Small intestine (tissue), 7 donors: ENCODE results near the gene FOXP2. TPM values are rescaled to one million over a fixed set of nuclear protein-coding genes. Genes with fewer than 3 reads are reported as not detected.
A peak's percentile ranks its signal among the peaks of the same experiment; 100 is the strongest.
"Not testable (repeated sequence)": the region's sequence is repeated elsewhere in the genome, so short reads cannot be mapped to it uniquely, and the experiment has no call there.

Experiments
- DNase-seq, 2 donors: peaks; one replicate each; pipeline versions ENCODE4 v3.0.0 to v3.0.0-alpha.2; 2013
- FAIRE-seq: peaks from 2 replicates; lab custom pipeline; 2012; peaks lifted over from hg19 to GRCh38; lab: Jason Lieb, UNC
- H3K27ac ChIP-seq, 3 donors: one replicate each; pipeline ENCODE4 v1.5.1; 2013; ENCODE audit warnings: low read length in 2 of 3, mild to moderate bottlenecking in 2 of 3, control low read depth in 1 of 3, inconsistent platforms in 1 of 3, low read depth in 1 of 3, moderate library complexity in 1 of 3
- H3K27me3 ChIP-seq, 3 donors: one replicate each; pipeline ENCODE4 v1.6.1; 2013; ENCODE audit warnings: low read length in 3 of 3, inconsistent platforms in 1 of 3; ENCODE audit not compliant: control insufficient read depth in 3 of 3, insufficient read depth in 3 of 3
- H3K36me3 ChIP-seq, 3 donors: one replicate each; pipeline ENCODE4 v1.6.1; 2013; ENCODE audit warnings: low read length in 3 of 3, inconsistent platforms in 1 of 3, low read depth in 1 of 3, mild to moderate bottlenecking in 1 of 3, moderate library complexity in 1 of 3; ENCODE audit not compliant: control insufficient read depth in 3 of 3, insufficient read depth in 2 of 3
- H3K4me1 ChIP-seq, 3 donors: one replicate each; pipeline ENCODE4 v1.6.1; 2013; ENCODE audit warnings: low read length in 2 of 3, inconsistent platforms in 1 of 3, low read depth in 1 of 3, mild to moderate bottlenecking in 1 of 3, moderate library complexity in 1 of 3; ENCODE audit not compliant: control insufficient read depth in 3 of 3, insufficient read depth in 2 of 3
- H3K4me3 ChIP-seq, 3 donors: one replicate each; pipeline ENCODE4 v1.5.1; 2013; ENCODE audit warnings: low read length in 3 of 3, control low read depth in 1 of 3, inconsistent platforms in 1 of 3, low read depth in 1 of 3, mild to moderate bottlenecking in 1 of 3, moderate library complexity in 1 of 3
- H3K9me3 ChIP-seq, 2 donors: one replicate each; pipeline ENCODE4 v1.6.1; 2013; ENCODE audit warnings: low read depth in 1 of 2, low read length in 1 of 2; ENCODE audit not compliant: control insufficient read depth in 2 of 2, insufficient read depth in 1 of 2
- WGBS, 3 donors: extraction: QIAGEN DNeasy Blood & Tissue Kit; methylation state at CpG; one replicate each; pipeline ENCODE4 v1.1.7; 2013; 5-methylcytosine and 5-hydroxymethylcytosine counted together
- polyA plus RNA-seq, 4 donors: library from polyadenylated mRNA; stranded (reverse) in 3 of 4; unstranded in 1 of 4; fragments of 200-250 nt in 3 of 4; fragments of 120-200 nt in 1 of 4; gene quantifications; one replicate each; pipeline versions ENCODE4 v1.2.1 to v1.2.3, GENCODE V29; 2013
- donor health status: healthy with polysubstance abuse.
- donor health status: control.
- donor health status: control.
- donor health status: Bipolar disorder and iron deficiency.
- donor health status: healthy.

FOXP2 gene
- polyA plus RNA-seq, 4 donors = 1.7 to 12.2 (median 3.6) TPM

DNA sequence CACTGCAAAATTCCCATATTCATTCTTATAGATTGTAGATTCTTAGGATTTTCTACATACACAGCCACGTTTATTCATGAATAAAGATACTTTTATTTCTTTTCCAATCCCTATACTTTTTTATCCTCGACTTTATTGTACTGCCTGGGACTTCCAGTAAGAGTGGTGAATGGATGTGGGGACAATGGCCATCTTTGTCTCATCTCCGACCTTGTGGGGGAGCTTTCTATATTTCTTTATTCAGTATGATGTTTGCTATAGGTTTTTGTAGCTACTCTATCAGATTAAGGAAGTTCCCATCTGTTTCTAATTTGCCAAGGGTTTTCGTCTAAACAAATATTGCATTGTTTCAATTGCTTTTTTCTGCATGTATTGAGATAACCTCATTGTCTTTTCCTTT lies 184.3 kb downstream of the FOXP2 start:
- no peaks in the 10 kb centered on the region for H3K36me3 ChIP-seq
- FAIRE-seq (no peak), DNase-seq (no peak)
- H3K4me1 ChIP-seq = no peaks in the 10 kb centered on the region
- H3K27ac ChIP-seq = no peak overlapping the region
- H3K4me3 ChIP-seq = no peak overlapping the region
- no peaks in the 10 kb centered on the region for H3K27me3 ChIP-seq
- H3K9me3 ChIP-seq = no peaks in the 10 kb centered on the region
- WGBS, 3 donors = 72 to 81% (median 81%) methylated on average over 4 of the region's 4 CpGs

DNA sequence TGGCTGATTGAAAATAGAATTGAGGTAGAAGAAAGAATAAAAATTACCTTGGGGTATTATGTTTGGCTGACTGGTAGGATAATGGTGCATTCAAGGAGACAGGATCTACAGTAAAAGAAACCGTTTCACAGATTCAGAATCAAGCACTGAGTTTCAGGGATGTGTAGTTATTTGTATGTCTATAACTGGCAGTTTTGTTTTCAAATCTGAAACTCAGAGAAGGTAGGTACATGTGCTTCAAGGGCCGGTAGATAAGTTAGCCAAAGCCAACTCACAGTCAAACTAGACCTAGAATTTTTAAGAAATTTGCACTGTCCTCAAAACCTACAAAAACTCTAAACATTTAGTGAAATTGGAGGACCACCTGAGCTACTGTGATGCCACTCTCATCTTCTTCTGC lies 191.5 kb downstream of the FOXP2 start:
- no peak for FAIRE-seq
- no peaks in the 10 kb centered on the region for H3K36me3 ChIP-seq
- no peak for DNase-seq
- no peak overlapping the region for H3K4me3 ChIP-seq
- H3K27ac ChIP-seq = no peak overlapping the region
- H3K4me1 ChIP-seq = no peaks in the 10 kb centered on the region
- 90 to 94% (median 91%) methylated on average over 2 of the region's 2 CpGs for WGBS, 3 donors
- H3K27me3 ChIP-seq = no peaks in the 10 kb centered on the region
- H3K9me3 ChIP-seq = no peaks in the 10 kb centered on the region

DNA sequence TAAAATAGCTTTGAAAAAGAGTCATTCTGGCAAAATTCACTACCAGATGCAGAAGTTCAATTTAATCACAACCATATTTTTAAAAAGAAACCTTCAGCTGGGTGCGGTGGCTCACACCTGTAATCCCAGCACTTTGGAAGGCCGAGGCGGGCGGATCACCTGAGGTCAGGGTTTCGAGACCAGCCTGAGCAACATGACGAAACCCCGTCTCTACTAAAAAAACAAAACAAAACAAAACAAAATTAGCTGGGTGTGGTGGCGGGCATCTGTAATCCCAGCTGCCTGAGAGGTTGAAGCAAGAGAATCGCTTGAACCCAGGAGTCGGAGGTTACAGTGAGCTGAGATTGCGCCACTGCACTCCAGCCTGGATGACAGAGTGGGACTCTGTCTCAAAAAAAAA lies 194.2 kb downstream of the FOXP2 start:
- not testable (repeated sequence) for H3K27ac ChIP-seq, H3K4me1 ChIP-seq, FAIRE-seq, H3K27me3 ChIP-seq, DNase-seq, H3K9me3 ChIP-seq, H3K36me3 ChIP-seq, H3K4me3 ChIP-seq
- 92 to 97% (median 92%) methylated on average over 11 of the region's 11 CpGs for WGBS, 3 donors

DNA sequence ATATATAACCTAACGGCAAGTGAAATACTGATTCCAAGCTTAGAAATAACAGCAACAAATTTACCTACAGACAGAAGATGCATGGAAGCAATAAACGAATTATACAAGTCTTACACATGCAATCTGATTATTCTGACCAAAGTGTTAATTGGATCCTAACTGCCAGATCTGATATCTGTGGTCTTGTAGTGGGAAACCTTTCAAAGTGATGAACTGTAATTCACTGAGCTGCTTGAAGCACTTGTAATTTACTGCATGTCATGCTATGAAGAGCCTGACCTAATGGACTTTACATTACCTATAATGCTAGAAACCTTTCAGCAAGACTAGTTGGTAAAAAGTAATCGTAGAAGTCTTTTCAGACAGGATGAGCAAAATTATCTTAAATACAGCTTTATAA lies 205.6 kb downstream of the FOXP2 start:
- Histone ChIP-seq H3K27me3 (no peaks in the 10 kb centered on the region), H3K27ac (no peak overlapping the region), H3K9me3 (no peaks in the 10 kb centered on the region), H3K4me1 (no peaks in the 10 kb centered on the region), H3K4me3 (no peak overlapping the region), H3K36me3 (no peaks in the 10 kb centered on the region)
- 67 to 78% (median 77%) methylated on average over 3 of the region's 3 CpGs for WGBS, 3 donors
- no peak for DNase-seq
- FAIRE-seq = no peak

DNA sequence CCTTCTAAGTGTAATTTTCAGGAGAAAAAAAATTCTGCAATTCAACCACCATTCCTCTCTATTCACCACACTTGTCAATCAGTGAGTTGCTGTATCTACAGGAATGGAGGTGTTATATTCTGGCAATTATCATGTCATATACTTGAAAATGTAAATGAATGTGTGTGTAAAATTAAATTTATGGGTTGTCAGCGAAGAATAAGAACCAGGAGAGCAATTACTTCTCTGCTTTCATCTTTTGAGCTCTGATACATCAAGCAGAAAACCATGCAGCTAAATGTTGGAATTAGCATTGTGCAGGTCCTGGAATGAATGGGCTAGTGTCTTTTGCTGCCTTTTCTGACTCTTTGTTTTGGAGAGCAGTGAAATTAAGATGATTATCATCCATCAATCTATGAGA lies 207.6 kb downstream of the FOXP2 start:
- DNase-seq (no peak), FAIRE-seq (no peak)
- Histone ChIP-seq H3K4me3 (no peak overlapping the region), H3K27ac (no peak overlapping the region), H3K36me3 (no peaks in the 10 kb centered on the region), H3K4me1 (no peaks in the 10 kb centered on the region), H3K9me3 (no peaks in the 10 kb centered on the region), H3K27me3 (no peaks in the 10 kb centered on the region)
- WGBS, 3 donors = 85 to 88% (median 86%) methylated on average over 1 of the region's 1 CpG

DNA sequence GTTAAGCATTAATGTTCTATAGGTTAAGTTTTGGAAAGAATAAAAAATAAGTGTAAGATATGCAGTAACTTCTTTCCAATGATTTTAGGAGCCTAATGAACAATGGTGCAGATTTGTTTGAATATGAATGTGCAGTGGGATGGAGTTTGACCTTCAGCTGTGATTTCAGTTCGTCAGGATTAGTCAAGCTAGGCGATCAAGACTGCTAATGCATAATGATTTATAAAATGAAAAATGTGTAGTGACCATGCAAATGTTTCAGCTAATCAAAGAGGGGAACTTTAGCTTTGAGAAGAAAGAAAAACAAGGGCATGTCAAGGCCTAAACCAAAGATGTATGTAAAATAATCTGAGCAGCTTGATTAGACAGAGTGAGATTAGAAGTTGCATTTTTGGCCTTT lies 208.5 kb downstream of the FOXP2 start:
- H3K36me3 ChIP-seq = no peaks in the 10 kb centered on the region
- no peaks in the 10 kb centered on the region for H3K27me3 ChIP-seq
- no peaks in the 10 kb centered on the region for H3K9me3 ChIP-seq
- no peak overlapping the region for H3K4me3 ChIP-seq
- 12 to 49% (median 25%) methylated on average over 2 of the region's 2 CpGs for WGBS, 3 donors
- no peak for FAIRE-seq
- no peaks in the 10 kb centered on the region for H3K4me1 ChIP-seq
- no peak overlapping the region for H3K27ac ChIP-seq
- peak in 1 of 2 donors; percentile 29 for DNase-seq

DNA sequence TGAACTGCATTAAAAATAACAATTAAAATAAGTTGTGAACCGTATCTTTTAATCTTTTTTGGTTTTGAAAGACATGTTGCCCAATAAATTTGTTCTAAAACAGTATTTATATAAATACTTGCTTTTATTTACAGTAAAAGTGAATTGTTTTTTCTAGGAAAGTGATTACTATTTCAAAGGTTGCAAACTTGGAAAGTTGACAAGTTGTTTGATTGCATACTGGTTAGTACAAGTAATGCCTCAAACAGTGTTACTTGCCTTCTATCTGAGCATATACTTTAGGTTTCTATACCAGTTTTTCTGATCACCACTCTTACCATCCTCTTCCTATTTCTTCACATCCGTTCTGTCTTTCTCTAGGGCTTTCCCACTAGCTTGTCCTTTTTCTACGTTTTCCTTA lies 212.6 kb downstream of the FOXP2 start:
- peaks cover 0 to 5% (median 0%) of the 10 kb centered on the region in 3 donors for H3K4me1 ChIP-seq
- FAIRE-seq = no peak

DNA sequence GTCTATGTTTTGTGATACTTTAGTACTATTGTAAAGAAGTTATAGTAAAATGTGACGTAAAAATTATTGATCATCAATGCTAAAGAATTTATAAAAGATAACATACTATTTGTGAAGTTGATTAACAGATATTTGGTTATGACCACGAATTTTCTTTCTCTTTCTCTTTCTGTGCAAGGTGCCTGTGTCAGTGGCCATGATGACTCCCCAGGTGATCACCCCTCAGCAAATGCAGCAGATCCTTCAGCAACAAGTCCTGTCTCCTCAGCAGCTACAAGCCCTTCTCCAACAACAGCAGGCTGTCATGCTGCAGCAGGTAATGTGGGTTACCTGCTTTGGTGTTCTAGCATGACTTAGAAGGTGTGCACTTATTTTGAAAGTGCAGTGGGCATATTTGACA lies 213.7 kb downstream of the FOXP2 start:
- Histone ChIP-seq H3K9me3 (no peaks in the 10 kb centered on the region), H3K27ac (no peak overlapping the region), H3K4me1 (peaks cover 0 to 5% (median 0%) of the 10 kb centered on the region in 3 donors), H3K4me3 (no peak overlapping the region), H3K36me3 (peaks cover 0 to 3% (median 0%) of the 10 kb centered on the region in 3 donors), H3K27me3 (no peaks in the 10 kb centered on the region)
- FAIRE-seq (no peak), DNase-seq (no peak)
- 28 to 58% (median 40%) methylated on average over 2 of the region's 2 CpGs for WGBS, 3 donors

More for the DNA sequence above, 212.6 kb downstream of the FOXP2 start:
- H3K4me3 ChIP-seq = no peak overlapping the region
- no peaks in the 10 kb centered on the region for H3K27me3 ChIP-seq
- no peak for DNase-seq
- no peaks in the 10 kb centered on the region for H3K9me3 ChIP-seq
- peaks cover 0 to 3% (median 0%) of the 10 kb centered on the region in 3 donors for H3K36me3 ChIP-seq
- 60 to 67% (median 63%) methylated on average over 3 of the region's 3 CpGs for WGBS, 3 donors
- no peak overlapping the region for H3K27ac ChIP-seq

DNA sequence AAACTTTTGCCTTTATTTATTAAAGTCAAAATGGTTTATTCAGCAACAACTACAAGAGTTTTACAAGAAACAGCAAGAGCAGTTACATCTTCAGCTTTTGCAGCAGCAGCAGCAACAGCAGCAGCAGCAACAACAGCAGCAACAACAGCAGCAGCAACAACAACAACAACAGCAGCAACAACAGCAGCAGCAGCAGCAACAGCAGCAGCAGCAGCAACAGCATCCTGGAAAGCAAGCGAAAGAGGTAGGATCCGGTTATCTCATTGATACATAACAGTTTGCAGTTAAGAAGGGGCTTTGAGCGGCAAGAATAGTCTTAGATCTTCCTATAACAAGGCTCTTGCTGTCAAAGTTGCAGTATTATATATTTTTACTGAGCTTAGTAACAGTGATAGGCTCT lies 215.1 kb downstream of the FOXP2 start:
- WGBS, 3 donors = 48 to 72% (median 66%) methylated on average over 3 of the region's 3 CpGs
- Histone ChIP-seq H3K9me3 (no peaks in the 10 kb centered on the region), H3K27ac (peak overlapping the region in 2 of 3 donors; percentile 8 to 41), H3K36me3 (peaks cover 0 to 6% (median 0%) of the 10 kb centered on the region in 3 donors), H3K4me1 (peaks cover 0 to 5% (median 0%) of the 10 kb centered on the region in 3 donors), H3K4me3 (no peak overlapping the region), H3K27me3 (no peaks in the 10 kb centered on the region)
- FAIRE-seq (no peak), DNase-seq (no peak)
